Peyer's patch (tissue), 4 donors: ENCODE data around the gene NCAPG2. TPM values are rescaled to one million over a fixed set of nuclear protein-coding genes. Genes with fewer than 3 reads are reported as not detected.
A peak's percentile ranks its signal among the peaks of the same experiment; 100 is the strongest.

ENCODE experiments used
- DNase-seq, 3 donors: peaks; one replicate each; pipeline ENCODE4 v3.0.0-alpha.2; 2017 to 2019
- H3K27ac ChIP-seq, 4 donors: fragments of 200-600 bp; sonication (generic); one replicate each; pipeline ENCODE4 v1.5.1; 2016 to 2019
- H3K27me3 ChIP-seq, 2 donors: fragments of 200-600 bp; sonication (generic); one replicate each; pipeline ENCODE4 v1.5.1; 2019
- H3K36me3 ChIP-seq, 3 donors: fragments of 200-600 bp; sonication (generic); one replicate each; pipeline ENCODE4 v1.5.1; 2016 to 2019
- H3K4me1 ChIP-seq, 4 donors: fragments of 200-600 bp; sonication (generic); one replicate each; pipeline ENCODE4 v1.5.1; 2016 to 2019
- H3K4me3 ChIP-seq, 4 donors: fragments of 200-600 bp; sonication (generic); 1 replicate in 3 of 4; 2 replicates in 1 of 4; pipeline ENCODE4 v1.5.1; 2016 to 2019; ENCODE audit warnings: mild to moderate bottlenecking in 1 of 4
- H3K9me3 ChIP-seq, 4 donors: fragments of 200-600 bp; sonication (generic); one replicate each; pipeline ENCODE4 v1.5.1; 2016 to 2019; ENCODE audit warnings: mild to moderate bottlenecking in 1 of 4
- POLR2A ChIP-seq, 2 donors: fragments of 450-650 bp; IDR thresholded peaks; one replicate each; pipeline ENCODE4 v1.5.1; 2017; ENCODE audit warnings: antibody characterized with exemption in 2 of 2, mild to moderate bottlenecking in 2 of 2, moderate library complexity in 2 of 2
- total RNA-seq, 4 donors: library from RNA; depleted of rRNA; stranded (reverse); fragments of >200 nt; gene quantifications; one replicate each; pipeline ENCODE4 v1.1.0, GENCODE V29; 2016
- TF ChIP-seq, protein P1 (sequence below), 6 experiments: fragments of 450-650 bp in 4 of 6; fragments of 200-600 bp in 2 of 6; sonication (generic) in 1 of 6; IDR thresholded peaks; one replicate each; pipeline ENCODE4 v1.5.1; 2017 to 2019; ENCODE audit warnings: antibody characterized with exemption in 6 of 6, mild to moderate bottlenecking in 3 of 6, moderate library complexity in 1 of 6

The NCAPG2 gene
- total RNA-seq, 4 donors from 2014 or later: 3.9 to 14.0 (median 5.8) TPM

DNA sequence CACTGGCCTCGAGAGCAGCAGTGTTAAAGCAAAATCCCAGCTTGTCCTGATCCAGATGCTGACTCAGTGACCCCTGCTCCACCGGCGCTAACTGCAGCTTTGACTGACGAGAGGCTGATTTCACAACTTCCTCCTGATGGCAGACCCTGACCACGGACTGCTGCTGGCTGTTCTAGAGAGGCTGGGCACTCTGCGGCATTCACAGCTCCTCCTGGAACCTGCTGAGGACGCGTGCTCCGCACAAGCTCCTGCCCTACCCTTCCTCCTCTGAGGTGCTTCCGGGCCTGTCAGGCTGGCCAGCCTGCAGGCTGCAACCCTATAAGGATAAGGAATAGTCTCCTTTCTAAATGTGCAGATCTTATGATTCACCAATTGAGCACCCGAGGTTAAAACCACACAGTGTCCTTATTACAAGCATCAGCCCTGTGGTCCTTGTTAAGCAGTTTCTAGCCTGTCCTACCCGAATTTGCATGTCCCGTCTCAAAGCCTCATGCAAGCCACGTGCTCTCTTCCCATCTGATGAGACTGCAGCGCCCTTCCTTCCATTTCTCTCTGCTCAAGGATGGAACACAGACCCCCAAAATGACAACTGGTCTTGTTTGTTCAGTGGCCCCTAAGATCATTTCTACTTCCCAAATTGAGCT is 35.5 kb upstream of the NCAPG2 start:
- TF ChIP-seq, protein P1, sequence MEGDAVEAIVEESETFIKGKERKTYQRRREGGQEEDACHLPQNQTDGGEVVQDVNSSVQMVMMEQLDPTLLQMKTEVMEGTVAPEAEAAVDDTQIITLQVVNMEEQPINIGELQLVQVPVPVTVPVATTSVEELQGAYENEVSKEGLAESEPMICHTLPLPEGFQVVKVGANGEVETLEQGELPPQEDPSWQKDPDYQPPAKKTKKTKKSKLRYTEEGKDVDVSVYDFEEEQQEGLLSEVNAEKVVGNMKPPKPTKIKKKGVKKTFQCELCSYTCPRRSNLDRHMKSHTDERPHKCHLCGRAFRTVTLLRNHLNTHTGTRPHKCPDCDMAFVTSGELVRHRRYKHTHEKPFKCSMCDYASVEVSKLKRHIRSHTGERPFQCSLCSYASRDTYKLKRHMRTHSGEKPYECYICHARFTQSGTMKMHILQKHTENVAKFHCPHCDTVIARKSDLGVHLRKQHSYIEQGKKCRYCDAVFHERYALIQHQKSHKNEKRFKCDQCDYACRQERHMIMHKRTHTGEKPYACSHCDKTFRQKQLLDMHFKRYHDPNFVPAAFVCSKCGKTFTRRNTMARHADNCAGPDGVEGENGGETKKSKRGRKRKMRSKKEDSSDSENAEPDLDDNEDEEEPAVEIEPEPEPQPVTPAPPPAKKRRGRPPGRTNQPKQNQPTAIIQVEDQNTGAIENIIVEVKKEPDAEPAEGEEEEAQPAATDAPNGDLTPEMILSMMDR (IDR thresholded peaks at IDR 0.05): no peak
- no peak for TF ChIP-seq POLR2A (IDR thresholded peaks at IDR 0.05)
- Histone ChIP-seq H3K4me1 (no peaks in the 10 kb centered on the region), H3K36me3 (peaks cover 0 to 96% (median 0%) of the 10 kb centered on the region in 3 donors), H3K27me3 (no peaks in the 10 kb centered on the region), H3K4me3 (no peak overlapping the region), H3K9me3 (no peaks in the 10 kb centered on the region), H3K27ac (peak overlapping the region in 1 of 4 donors; percentile 49)
- DNase-seq: no peak

DNA sequence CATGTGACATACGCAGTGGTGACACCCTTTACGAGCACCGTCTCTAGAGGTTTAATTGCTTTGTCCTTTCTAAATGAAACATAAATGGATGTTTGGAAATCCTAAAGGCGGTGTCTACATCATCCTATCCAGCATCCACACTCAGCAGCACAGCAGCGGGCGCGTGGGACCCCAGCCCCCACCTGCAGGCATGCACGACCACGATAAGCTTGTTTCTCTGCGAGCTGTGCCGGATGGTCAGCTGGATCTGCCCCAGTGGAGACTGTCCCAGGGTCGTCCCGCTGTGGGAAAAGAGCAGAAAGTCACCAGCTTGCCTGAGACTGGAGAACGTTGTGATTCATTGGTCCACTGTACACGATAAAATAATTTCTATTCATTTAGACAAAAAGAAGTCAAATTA is 34.2 kb upstream of the NCAPG2 start:
- no peaks in the 10 kb centered on the region for H3K4me1 ChIP-seq
- H3K9me3 ChIP-seq: no peaks in the 10 kb centered on the region
- H3K36me3 ChIP-seq: peaks cover 0 to 98% (median 0%) of the 10 kb centered on the region in 3 donors
- H3K4me3 ChIP-seq: no peak overlapping the region
- H3K27ac ChIP-seq: no peak overlapping the region
- TF ChIP-seq POLR2A (IDR thresholded peaks at IDR 0.05): no peak
- TF ChIP-seq, protein P1 (IDR thresholded peaks at IDR 0.05): no peak
- no peaks in the 10 kb centered on the region for H3K27me3 ChIP-seq
- DNase-seq: no peak

DNA sequence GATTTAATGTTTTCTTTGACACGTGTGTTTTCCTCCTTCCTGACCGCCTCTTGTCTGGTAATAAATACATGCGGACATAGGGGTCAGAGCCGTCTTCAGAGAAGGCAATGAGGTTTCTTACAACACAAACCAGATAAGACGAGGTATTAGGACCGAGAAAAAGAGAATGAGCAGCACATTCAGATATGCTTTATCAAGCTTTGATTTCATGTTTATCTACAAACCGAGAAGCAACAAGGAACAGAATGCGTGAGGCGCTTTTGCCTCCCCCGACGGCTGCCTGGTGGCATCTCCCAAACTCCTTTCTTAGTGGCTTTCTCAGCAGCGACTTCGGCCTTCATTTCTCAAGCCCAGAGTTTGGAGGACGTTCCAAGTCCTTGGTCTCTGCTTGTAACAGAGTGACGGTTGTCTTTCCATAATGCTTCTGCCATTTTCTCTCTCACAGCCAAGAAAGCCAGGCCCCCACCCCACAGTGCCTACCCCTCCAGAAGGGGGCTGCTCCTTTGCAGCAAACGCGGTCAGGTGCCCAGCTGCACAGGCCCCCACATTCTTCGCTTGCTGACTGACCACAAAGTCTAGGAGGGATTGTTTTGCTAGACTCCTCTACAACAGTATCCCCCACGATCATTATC is 32.6 kb upstream of the NCAPG2 start:
- Histone ChIP-seq H3K27ac (no peak overlapping the region), H3K27me3 (no peaks in the 10 kb centered on the region), H3K36me3 (peaks cover 0 to 95% (median 0%) of the 10 kb centered on the region in 3 donors), H3K4me3 (no peak overlapping the region), H3K9me3 (no peaks in the 10 kb centered on the region), H3K4me1 (no peaks in the 10 kb centered on the region)
- no peak for DNase-seq
- TF ChIP-seq, protein P1 (IDR thresholded peaks at IDR 0.05): no peak
- TF ChIP-seq POLR2A (IDR thresholded peaks at IDR 0.05): no peak

DNA sequence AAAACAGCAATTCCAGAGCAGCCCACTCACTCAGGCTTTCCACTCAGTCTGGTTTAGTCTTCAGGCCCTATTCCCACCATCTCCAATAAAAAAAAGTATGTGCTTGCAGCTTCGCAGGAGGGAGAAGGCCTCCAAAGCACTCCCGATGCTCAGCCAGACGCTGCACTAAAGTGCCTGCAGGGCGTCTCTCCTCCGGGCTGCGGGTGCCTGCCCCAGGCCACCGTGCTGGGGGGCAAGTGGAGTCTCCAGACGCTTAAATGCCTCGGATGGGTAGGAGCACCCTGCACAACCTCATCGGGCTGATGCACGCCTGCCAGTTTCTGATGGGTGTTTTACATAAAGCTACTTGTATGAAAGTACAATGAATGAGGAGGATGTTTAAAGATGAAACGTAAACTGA is 31.3 kb upstream of the NCAPG2 start:
- H3K9me3 ChIP-seq: no peaks in the 10 kb centered on the region
- H3K27me3 ChIP-seq: no peaks in the 10 kb centered on the region
- no peak for DNase-seq
- no peak for TF ChIP-seq POLR2A (IDR thresholded peaks at IDR 0.05)
- TF ChIP-seq, protein P1 (IDR thresholded peaks at IDR 0.05): no peak
- H3K4me3 ChIP-seq: no peak overlapping the region
- H3K4me1 ChIP-seq: no peaks in the 10 kb centered on the region
- H3K27ac ChIP-seq: no peak overlapping the region
- H3K36me3 ChIP-seq: peaks cover 0 to 95% (median 0%) of the 10 kb centered on the region in 3 donors

DNA sequence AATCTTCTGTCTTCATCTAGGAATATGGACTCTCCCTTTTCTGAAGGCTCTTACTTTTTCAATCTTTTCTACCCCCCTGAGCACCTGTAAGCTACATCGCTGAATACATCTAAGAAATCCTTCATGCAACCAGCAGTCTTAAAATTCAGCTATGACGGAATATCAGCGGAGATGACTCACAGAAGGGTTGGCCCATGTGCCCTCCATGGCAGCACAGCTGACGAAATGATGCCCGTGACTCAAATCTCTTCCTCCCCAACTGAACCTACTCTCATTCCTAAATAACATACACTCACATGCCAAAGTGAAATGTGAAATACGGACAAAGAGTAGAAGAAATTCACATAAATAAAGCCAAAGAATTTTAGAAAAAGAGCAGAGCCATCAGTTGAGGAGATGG is 30.3 kb upstream of the NCAPG2 start:
- TF ChIP-seq, protein P1 (IDR thresholded peaks at IDR 0.05): no peak
- no peak for TF ChIP-seq POLR2A (IDR thresholded peaks at IDR 0.05)
- no peaks in the 10 kb centered on the region for H3K4me1 ChIP-seq
- no peaks in the 10 kb centered on the region for H3K27me3 ChIP-seq
- H3K4me3 ChIP-seq: no peak overlapping the region
- no peak overlapping the region for H3K27ac ChIP-seq
- no peaks in the 10 kb centered on the region for H3K9me3 ChIP-seq
- peaks cover 0 to 90% (median 0%) of the 10 kb centered on the region in 3 donors for H3K36me3 ChIP-seq
- DNase-seq: no peak
